NB4 (cell line): Measurements from ENCODE around the gene TRAIP.

ENCODE experiments used
- POLR2A ChIP-seq: IDR thresholded peaks from 2 replicates; pipeline ENCODE4 v1.6.1; 2011; ENCODE audit warnings: mild to moderate bottlenecking; ENCODE audit not compliant: insufficient read length; ENCODE audit errors: extremely low read depth
- TF ChIP-seq, protein P1 (sequence below): IDR thresholded peaks from one replicate; pipeline ENCODE4 v1.5.1; 2012; ENCODE audit warnings: low read depth, low read length
- TF ChIP-seq, protein P2 (sequence below): IDR thresholded peaks from 2 replicates; pipeline ENCODE4 v1.6.1; 2011; ENCODE audit warnings: low read depth, low read length

DNA sequence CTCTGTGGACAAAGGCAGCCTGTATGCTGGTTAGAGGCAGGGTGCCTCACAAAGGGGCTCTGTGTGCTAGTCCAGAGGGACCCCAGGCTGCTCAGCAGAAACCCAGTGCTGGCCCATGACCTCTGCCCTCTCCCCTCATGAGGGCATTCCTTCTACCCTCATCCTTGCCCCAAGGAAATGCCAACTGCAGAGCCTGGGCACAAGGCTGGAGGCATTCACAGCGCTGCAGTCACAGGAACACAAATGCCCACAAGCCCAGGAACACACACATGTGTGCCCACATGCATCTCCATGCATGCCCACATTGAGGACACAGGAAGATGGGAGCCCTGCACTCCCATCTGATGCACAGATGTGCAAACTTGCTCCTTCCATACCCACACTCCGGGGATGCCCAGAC is 49.5 kb downstream of the TRAIP start:
- TF ChIP-seq POLR2A = no peak
- TF ChIP-seq, protein P1, sequence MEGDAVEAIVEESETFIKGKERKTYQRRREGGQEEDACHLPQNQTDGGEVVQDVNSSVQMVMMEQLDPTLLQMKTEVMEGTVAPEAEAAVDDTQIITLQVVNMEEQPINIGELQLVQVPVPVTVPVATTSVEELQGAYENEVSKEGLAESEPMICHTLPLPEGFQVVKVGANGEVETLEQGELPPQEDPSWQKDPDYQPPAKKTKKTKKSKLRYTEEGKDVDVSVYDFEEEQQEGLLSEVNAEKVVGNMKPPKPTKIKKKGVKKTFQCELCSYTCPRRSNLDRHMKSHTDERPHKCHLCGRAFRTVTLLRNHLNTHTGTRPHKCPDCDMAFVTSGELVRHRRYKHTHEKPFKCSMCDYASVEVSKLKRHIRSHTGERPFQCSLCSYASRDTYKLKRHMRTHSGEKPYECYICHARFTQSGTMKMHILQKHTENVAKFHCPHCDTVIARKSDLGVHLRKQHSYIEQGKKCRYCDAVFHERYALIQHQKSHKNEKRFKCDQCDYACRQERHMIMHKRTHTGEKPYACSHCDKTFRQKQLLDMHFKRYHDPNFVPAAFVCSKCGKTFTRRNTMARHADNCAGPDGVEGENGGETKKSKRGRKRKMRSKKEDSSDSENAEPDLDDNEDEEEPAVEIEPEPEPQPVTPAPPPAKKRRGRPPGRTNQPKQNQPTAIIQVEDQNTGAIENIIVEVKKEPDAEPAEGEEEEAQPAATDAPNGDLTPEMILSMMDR = no peak
- TF ChIP-seq, protein P2, sequence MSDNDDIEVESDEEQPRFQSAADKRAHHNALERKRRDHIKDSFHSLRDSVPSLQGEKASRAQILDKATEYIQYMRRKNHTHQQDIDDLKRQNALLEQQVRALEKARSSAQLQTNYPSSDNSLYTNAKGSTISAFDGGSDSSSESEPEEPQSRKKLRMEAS = peak; percentile 50
